DOHH2 (cell line): ENCODE results near the gene CXCL12.

Experiments
- CTCF ChIP-seq: fragments of 200-600 bp; sonication (generic); IDR thresholded peaks from one replicate; pipeline ENCODE4 v1.5.1; 2014; ENCODE audit warnings: antibody characterized with exemption, mild to moderate bottlenecking, low read depth, low read length; ENCODE audit not compliant: poor library complexity, severe bottlenecking
- EZH2phosphoT487 ChIP-seq: fragments of 200-600 bp; sonication (generic); IDR thresholded peaks from 2 replicates; pipeline ENCODE4 v1.6.1; 2017; ENCODE audit warnings: borderline replicate concordance, mild to moderate bottlenecking, antibody characterized with exemption, low read length, moderate library complexity, mixed read lengths

GRCh38 chr10:44413416-44413815, 28.5 kb upstream of the CXCL12 start:
- no peak for TF ChIP-seq CTCF
- TF ChIP-seq EZH2phosphoT487 = no peak
